ENCODE results near the gene SHC2. TPM values are rescaled to one million over a fixed set of nuclear protein-coding genes. Genes with fewer than 3 reads are reported as not detected.
A peak's percentile ranks its signal among the peaks of the same experiment; 100 is the strongest.

The SHC2 gene
- total and polyA plus RNA-seq, 9 of the 15 experiments (the other 6 are each of a cell fraction or from before 2014, with no cell fraction given), result 0.14 to 0.36 (median 0.17) TPM; not detected in 5

GRCh38 chr19:438416-438958 lies 22.3 kb downstream of the SHC2 start:
- DNase-seq (ENCODE audit: extremely low read depth in 1 of 4, low spot score in 3 of 4), result no peak
- no peak for FAIRE-seq
- ATAC-seq, result no peak
- no TSS peak for BruUV-seq (replicated peaks)
- Histone ChIP-seq H3K9me1 (ENCODE audit: control insufficient read depth, insufficient read depth, low read length) (peaks cover 2% of the 10 kb centered on the region), H3K4me2 (ENCODE audit: insufficient read depth, low read length) (no peak overlapping the region), H2AFZ (ENCODE audit: low read depth, low read length) (no peak overlapping the region), H3K4me3 (no peak overlapping the region), H4K20me1 (replicated peaks; ENCODE audit: control insufficient read depth, insufficient read depth, low read length) (peaks cover 3% of the 10 kb centered on the region; the same call in 1 of the 2 replicates), H3K36me3 (ENCODE audit: control insufficient read depth, insufficient read depth, low read length) (no peaks in the 10 kb centered on the region), H3K27me3 (ENCODE audit: control insufficient read depth in 2 of 2, insufficient read depth in 2 of 2, low read length in 2 of 2) (peaks cover 29 to 72% of the 10 kb centered on the region in 2 experiments; a peak in 4 of 5 replicates), H3K4me1 (replicated peaks in 1 of 2; ENCODE audit: control insufficient read depth in 2 of 2, insufficient read depth in 2 of 2, low read length in 2 of 2) (peaks cover 0 to 35% of the 10 kb centered on the region in 2 experiments; a peak in 2 of 5 replicates), H3K27ac (ENCODE audit: extremely low read depth, low read depth, low read length) (no peak overlapping the region), H3K9me3 (replicated peaks; ENCODE audit: control insufficient read depth, insufficient read depth, low read depth, low read length) (peaks cover 4% of the 10 kb centered on the region), H3K9ac (ENCODE audit: insufficient read depth in 1 of 2, low read depth in 2 of 2, low read length in 2 of 2) (no peak overlapping the region), H3K79me2 (ENCODE audit: control insufficient read depth, insufficient read depth, low read length) (no peaks in the 10 kb centered on the region)
- in situ Hi-C loops (cut with MboI) (no loop called here), intact Hi-C loops (cut with micrococcal nuclease) (no loop called here)
- 4% methylated on average over 25 of the region's 29 CpGs for WGBS (ENCODE audit: insufficient coverage, low coverage, missing lambda C conversion rate)
- TF ChIP-seq ZBTB7A (IDR thresholded peaks at IDR 0.05; ENCODE audit: borderline replicate concordance, control insufficient read depth, low read depth, low read length) (0 out of 2 replicates have a peak, but pooled peaks have one; percentile 32), ZNF551 (CRISPR knock-in tag; IDR thresholded peaks at IDR 0.05) (no peak)
- ChIA-PET POLR2A (interaction anchor here (0.8 kb wide), 1 partner anchor 16 kb away, joined by 3 read pairs; no protein-coding TSS in a partner anchor), CTCF (ENCODE audit: low intra/inter-chr PET ratio) (no interaction called here)

DNA sequence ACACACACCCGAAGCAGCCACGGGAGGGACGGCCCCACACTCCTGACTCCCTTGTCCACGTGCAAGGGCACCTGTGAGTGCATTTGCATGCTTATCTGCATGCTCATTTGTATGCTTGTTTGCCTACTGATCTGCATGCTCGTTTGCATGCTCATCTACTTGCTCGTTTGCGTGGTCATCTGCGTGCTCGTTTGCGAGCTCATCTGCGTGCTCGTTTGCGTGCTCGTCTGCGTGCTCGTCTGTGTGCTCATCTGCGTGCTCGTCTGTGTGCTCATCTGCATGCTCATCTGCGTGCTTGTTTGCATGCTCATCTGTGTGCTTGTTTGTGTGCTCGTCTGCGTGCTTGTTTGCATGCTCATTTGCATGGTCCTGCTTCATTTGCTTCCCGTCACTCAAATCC lies 23.8 kb downstream of the SHC2 start:
- no peak overlapping the region for H3K9ac ChIP-seq (ENCODE audit: insufficient read depth in 1 of 2, low read depth in 2 of 2, low read length in 2 of 2)
- H3K9me3 ChIP-seq (replicated peaks; ENCODE audit: control insufficient read depth, insufficient read depth, low read depth, low read length), result peaks cover 4% of the 10 kb centered on the region
- peaks cover 29 to 71% of the 10 kb centered on the region in 2 experiments; a peak in 4 of 5 replicates for H3K27me3 ChIP-seq (ENCODE audit: control insufficient read depth in 2 of 2, insufficient read depth in 2 of 2, low read length in 2 of 2)
- peaks cover 3% of the 10 kb centered on the region; the same call in 1 of the 2 replicates for H4K20me1 ChIP-seq (replicated peaks; ENCODE audit: control insufficient read depth, insufficient read depth, low read length)
- DNase-seq (ENCODE audit: extremely low read depth in 1 of 4, low spot score in 3 of 4) (no peak), FAIRE-seq (no peak), ATAC-seq (no peak)
- H3K36me3 ChIP-seq (ENCODE audit: control insufficient read depth, insufficient read depth, low read length), result no peaks in the 10 kb centered on the region
- peaks cover 0 to 35% of the 10 kb centered on the region in 2 experiments; a peak in 2 of 5 replicates for H3K4me1 ChIP-seq (replicated peaks in 1 of 2; ENCODE audit: control insufficient read depth in 2 of 2, insufficient read depth in 2 of 2, low read length in 2 of 2)
- H3K4me2 ChIP-seq (ENCODE audit: insufficient read depth, low read length), result no peak overlapping the region
- ChIA-PET POLR2A (no interaction called here), CTCF (ENCODE audit: low intra/inter-chr PET ratio) (no interaction called here)
- H2AFZ ChIP-seq (ENCODE audit: low read depth, low read length), result no peak overlapping the region
- H3K79me2 ChIP-seq (ENCODE audit: control insufficient read depth, insufficient read depth, low read length), result no peaks in the 10 kb centered on the region
- peaks cover 2% of the 10 kb centered on the region for H3K9me1 ChIP-seq (ENCODE audit: control insufficient read depth, insufficient read depth, low read length)
- intact Hi-C loops (cut with micrococcal nuclease) (no loop called here), in situ Hi-C loops (cut with MboI) (no loop called here)
- 30% methylated on average over 22 of the region's 22 CpGs for WGBS (ENCODE audit: insufficient coverage, low coverage, missing lambda C conversion rate)
- no peak overlapping the region; the same call in 2 of the 3 replicates for H3K27ac ChIP-seq (ENCODE audit: extremely low read depth, low read depth, low read length)
- no peak overlapping the region for H3K4me3 ChIP-seq
- BruUV-seq (replicated peaks), result no TSS peak
- TF ChIP-seq ZNF407 (IDR thresholded peaks at IDR 0.05; ENCODE audit: low read depth) (no peak), E2F5 (CRISPR knock-in tag; IDR thresholded peaks at IDR 0.05) (0 out of 2 replicates have a peak, but pooled peaks have one; percentile 33)

All from K562 (cell line).